ENCODE results near the gene CKM.
"Not testable (repeated sequence)": the region's sequence is repeated elsewhere in the genome, so short reads cannot be mapped to it uniquely, and the experiment has no call there.

DNA sequence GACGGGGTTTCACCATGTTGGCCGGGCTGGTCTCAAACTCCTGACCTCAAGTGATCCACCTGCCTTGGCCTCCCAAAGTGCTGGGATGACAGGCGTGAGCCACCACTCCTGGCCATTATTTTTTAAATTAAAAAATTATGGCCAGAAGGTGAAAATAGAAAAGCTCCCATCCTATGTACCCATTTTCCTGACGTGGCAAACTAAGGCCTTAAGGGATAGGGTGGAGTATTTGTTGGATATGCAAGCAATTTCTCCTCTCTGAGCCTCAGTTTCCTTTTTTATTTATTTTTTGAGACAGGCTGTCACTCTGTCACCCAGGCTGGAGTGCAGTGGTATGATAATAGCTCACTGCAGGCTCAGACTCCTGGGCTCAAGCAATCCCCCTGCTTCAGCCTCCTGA, 12.2 kb upstream of the CKM start:
- TF ChIP-seq, protein P1, sequence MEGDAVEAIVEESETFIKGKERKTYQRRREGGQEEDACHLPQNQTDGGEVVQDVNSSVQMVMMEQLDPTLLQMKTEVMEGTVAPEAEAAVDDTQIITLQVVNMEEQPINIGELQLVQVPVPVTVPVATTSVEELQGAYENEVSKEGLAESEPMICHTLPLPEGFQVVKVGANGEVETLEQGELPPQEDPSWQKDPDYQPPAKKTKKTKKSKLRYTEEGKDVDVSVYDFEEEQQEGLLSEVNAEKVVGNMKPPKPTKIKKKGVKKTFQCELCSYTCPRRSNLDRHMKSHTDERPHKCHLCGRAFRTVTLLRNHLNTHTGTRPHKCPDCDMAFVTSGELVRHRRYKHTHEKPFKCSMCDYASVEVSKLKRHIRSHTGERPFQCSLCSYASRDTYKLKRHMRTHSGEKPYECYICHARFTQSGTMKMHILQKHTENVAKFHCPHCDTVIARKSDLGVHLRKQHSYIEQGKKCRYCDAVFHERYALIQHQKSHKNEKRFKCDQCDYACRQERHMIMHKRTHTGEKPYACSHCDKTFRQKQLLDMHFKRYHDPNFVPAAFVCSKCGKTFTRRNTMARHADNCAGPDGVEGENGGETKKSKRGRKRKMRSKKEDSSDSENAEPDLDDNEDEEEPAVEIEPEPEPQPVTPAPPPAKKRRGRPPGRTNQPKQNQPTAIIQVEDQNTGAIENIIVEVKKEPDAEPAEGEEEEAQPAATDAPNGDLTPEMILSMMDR (IDR thresholded peaks at IDR 0.05 in 4 of 5, conservative IDR thresholded peaks at IDR 0.05 in 1 of 5) = not testable (repeated sequence)
- not testable (repeated sequence) for TF ChIP-seq POLR2A (IDR thresholded peaks at IDR 0.05)
